GM23248 (cell line): ENCODE data around the gene DHFR2.

Experiments used
- EZH2 ChIP-seq: fragments of 200-600 bp; sonication (generic); IDR thresholded peaks from 2 replicates; pipeline ENCODE4 v1.6.1; 2018; ENCODE audit warnings: antibody characterized with exemption, mild to moderate bottlenecking; ENCODE audit not compliant: insufficient read depth, poor library complexity, severe bottlenecking
- EZH2phosphoT487 ChIP-seq: fragments of 200-600 bp; sonication (generic); IDR thresholded peaks from 2 replicates; pipeline ENCODE4 v1.6.1; 2018; ENCODE audit warnings: antibody characterized with exemption, moderate library complexity, mild to moderate bottlenecking, low read depth; ENCODE audit not compliant: insufficient read depth

DNA sequence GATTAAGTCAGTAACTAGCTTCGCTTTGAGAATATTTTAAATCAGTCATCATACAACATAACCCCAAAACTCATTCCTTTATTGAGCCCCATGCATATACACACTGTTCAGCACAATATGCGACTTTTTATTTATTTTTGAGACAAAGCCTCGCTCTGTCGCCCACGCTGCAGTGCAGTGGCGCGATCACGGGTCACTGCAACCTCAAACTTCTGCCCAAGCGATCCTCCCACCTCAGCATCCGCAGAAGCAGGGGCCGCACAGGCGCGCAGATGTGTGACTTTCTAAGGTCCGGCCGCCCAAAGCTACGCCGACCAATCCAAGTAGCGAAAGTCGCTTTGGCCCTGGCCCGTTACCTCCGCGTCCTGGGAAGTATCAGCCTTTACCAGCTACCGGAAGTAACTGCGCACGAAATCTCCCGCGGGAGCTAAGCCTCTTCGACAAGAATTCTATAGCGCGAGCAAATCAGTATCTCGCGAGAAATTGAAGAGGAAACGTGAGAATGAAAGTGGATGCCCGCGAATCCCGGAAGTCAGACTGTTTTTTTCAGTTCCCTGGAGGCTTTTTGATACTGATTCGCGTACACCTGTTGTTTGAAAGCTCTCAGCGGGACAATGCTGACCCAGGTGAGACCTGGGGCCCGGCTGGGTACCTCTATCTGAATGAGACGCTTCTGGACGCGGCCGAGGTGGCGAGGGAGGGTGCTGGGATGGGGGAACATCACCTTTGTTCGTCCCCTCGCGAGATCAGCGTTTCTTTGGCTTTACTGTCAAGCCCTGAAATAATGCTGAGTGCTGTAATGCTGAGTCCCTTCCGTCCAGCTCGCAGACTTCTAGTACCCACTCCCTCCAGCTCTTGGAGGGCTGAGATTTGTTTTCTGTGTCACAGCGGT lies at the start of gene DHFR2, which contains the start of gene NSUN3:
- TF ChIP-seq EZH2 (no peak), EZH2phosphoT487 (no peak)
